GM21360 (cell line): ENCODE data around the gene GRM4.

Source experiments
- ATAC-seq: cut with Tn5 transposase; IDR thresholded peaks from one replicate; pipeline ENCODE4 v1.9.1; 2021; ENCODE audit warnings: mild to moderate bottlenecking, moderate library complexity; ENCODE audit not compliant: unreplicated experiment

Gene GRM4

DNA sequence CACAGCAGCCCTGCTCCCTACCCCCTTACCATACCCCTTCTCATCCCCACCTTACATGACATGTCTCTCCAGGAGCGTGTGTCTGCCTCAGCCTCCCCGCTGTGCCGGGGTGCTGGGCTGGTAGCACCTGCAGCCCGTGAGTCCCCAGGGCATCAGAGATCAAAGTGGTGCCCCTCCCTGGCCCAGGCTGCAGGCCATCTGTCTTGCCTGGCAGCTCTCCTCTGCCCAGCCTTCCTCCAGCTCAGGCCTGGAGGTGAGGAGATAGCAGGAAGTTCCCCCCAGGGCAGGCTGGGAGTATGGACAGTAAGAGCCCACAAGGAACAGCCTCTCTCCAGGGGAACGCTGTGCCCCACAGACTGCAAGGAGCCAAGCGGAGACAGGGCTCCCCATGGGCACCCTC, 35.3 kb downstream of the GRM4 start:
- ATAC-seq, result no peak

DNA sequence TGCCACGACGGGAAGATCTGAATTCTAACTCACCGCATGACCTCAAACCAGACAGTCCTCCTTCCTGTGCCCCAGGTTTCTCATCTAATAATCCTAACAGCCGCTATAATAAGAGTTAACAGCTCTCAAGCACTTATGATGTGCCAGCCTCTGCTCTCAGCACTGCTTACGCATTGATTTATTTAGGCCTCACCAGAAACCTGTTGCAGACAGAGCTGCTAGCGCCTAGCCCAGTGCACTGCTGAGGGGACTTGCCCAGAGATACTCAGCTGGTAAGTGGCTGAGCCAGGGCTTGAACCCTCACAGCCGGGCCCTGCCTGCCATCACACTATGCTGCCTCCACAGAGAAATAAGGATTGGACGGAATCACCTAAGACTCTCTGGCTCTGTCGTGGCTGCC, 37.7 kb downstream of the GRM4 start:
- no peak for ATAC-seq

DNA sequence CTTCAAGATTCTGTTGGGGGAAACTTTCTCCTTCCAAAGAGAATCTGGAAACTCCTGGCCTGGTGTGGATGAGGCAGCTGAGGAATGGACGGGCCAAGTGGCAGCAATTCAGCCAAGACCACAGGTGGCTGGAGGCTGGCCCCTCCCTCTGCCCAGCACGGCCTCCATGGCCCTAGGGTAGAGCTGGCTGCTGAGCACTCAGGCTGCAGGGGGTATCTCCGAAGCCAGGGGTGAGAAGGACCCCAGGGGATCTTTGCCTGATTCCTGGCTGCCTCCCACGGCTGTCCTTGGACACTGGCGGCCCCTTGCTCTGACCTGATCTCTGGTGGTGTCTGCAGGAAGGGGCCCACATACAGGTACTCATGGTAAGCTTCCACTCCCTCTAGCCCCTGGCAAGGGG, 39.0 kb downstream of the GRM4 start:
- no peak for ATAC-seq

DNA sequence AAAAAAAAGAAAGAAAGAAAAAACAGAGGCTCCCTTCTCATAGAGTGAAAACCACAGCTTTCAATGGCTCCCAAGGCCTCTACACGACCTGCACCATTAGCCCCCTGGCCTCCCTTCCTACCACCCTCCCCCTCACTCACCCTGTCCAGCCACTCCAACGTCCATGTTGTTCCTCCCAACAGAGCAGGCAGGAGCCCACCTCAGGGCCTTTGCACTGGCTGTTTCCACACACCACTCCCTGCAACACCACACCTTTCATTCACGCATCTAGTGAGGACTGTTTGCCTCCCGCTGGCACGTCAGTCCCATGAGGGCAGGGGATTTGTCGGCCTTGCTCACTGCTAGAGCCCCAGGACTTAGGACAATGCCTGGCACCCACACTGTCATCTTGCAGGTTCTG, 39.5 kb downstream of the GRM4 start:
- no peak for ATAC-seq

DNA sequence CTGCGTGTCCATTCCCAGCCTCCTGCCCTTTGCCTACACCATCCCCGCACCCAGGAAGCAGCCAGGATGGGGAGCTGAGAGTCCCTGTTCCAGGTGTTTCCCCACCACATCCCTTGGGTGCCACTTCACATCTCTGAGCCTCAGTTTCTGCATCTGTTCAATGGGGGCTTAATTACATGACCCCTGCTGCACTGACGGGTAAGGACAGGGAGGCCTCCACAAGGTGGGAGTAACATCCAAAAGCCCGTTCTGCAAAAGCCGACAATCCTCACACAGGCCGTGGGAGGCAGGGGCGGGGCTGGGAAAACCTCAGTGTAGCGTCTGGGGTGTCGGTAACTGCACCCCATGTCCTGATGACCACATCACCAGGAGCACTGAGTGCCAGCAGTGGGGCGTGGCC, 41.3 kb downstream of the GRM4 start:
- ATAC-seq, result no peak

DNA sequence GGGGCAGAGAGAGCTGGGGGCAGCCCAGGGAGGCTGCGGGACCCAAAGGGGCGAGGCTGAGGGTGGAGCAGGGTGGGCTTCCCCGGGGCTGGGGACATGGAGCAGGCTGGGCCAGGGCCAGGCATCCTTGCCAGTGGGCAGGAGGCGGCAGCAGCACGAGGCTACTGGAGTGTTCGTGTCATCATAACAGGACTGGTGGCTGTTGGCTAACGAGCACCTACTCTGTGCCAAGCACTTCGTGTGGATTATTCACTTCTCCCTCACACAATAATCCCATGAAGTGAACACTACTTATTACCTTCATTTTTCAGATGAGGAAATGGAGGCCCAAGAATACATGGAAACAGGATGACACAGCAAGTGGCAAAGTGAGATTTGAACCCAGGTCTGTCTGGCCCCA, 41.7 kb downstream of the GRM4 start:
- ATAC-seq, result no peak

DNA sequence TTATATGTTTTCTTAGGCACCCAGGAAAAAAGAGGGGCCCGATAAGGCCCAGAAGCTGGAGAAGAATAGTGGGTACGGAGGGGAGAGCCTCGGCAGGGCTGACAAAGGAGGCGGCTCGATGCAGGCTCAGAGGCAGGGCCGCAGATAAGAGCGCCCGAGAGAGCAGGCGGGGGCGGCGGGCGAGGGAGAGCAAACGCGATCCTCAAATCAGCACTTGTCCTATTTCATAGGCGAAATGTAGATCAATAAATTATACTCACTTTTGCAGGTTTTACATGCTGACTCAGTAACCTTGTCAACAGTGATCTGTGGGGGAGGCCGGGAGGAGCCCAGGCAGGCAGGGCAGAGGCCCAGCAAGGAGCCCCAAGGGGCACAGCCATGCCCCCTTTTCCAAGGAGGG, 42.6 kb downstream of the GRM4 start:
- no peak for ATAC-seq

DNA sequence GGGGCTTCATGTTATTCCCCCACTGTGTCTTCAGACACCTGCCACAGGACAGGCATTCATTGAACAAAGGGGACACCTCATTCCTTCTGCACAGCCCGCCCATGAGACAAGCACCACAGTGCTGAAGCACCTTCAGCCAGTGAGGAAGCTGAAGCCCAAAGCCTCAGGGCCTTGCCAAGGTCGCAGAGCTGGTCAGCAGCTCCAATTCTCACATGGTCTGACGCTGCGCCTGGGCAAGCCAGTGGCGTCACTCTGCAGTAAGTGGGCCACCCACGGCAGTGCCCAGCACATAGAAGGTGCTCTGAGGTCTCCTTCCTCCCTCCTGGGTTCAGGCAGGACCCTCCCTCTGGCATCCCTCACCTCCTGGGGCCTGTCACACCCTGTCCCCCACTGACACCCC, 43.2 kb downstream of the GRM4 start:
- ATAC-seq, result no peak

DNA sequence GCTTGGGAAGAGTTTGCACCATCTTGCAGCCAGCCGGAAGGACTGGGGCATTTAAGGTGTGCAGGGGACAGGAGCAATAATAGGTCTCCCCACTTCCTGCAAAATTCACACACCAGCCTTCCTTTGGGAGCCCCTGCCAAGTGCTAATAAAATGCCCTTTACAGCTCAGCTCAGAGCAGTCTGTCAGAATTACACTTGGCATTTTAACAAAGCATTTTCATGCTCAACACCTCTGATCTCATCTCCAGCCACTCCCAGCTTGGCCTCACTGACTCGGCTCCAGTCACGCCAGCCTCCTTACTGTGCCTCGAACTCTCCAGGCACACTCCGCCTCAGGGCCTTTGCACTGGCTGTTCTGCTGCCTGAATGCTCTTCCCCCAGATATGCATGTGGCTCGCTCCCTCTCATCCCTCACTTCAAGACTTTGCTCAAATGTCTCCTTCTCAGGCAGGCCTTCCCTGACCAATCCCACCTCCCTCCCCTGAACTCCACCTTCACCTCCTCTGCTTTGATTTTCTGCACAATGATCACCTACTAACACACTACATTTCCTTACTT, 43.7 kb downstream of the GRM4 start:
- no peak for ATAC-seq

DNA sequence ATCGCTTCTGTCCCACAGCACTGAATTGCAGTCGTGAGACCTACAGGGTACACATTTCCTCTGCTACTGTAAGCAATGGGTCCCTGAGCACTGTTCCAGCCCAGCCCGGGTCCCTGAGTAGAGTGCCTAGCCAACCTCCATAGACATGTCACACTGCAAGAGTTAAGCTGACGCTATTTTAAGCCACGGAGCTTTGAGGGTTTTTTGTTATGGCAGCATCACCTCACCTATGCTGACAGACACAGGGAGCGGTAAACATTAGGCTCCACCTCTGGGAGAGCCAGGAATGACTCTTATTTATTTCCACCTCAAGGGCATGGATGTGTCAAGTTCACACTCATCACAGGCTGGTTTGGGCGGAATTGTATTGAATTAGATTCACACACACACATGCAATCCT, 45.1 kb downstream of the GRM4 start:
- no peak for ATAC-seq

DNA sequence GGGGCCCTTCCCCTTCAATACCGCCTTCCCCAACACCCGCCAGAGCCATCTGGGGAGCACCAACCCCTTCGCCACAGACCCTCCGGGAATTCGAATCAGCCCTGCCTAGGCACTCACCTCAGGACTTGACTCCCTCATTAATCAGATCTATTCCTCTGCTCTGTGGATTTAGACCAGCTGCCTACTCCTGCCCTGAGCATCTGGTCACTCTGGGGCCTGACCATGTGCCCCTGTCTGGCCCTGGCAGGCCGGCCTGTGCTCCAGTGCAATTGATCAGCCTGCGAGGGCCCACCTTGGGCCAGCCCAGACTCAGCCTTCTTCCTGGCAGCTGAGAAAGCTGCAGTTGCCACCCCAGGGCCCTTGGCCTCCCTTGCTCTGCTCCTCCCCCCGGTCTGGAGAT, 46.0 kb downstream of the GRM4 start:
- no peak for ATAC-seq

DNA sequence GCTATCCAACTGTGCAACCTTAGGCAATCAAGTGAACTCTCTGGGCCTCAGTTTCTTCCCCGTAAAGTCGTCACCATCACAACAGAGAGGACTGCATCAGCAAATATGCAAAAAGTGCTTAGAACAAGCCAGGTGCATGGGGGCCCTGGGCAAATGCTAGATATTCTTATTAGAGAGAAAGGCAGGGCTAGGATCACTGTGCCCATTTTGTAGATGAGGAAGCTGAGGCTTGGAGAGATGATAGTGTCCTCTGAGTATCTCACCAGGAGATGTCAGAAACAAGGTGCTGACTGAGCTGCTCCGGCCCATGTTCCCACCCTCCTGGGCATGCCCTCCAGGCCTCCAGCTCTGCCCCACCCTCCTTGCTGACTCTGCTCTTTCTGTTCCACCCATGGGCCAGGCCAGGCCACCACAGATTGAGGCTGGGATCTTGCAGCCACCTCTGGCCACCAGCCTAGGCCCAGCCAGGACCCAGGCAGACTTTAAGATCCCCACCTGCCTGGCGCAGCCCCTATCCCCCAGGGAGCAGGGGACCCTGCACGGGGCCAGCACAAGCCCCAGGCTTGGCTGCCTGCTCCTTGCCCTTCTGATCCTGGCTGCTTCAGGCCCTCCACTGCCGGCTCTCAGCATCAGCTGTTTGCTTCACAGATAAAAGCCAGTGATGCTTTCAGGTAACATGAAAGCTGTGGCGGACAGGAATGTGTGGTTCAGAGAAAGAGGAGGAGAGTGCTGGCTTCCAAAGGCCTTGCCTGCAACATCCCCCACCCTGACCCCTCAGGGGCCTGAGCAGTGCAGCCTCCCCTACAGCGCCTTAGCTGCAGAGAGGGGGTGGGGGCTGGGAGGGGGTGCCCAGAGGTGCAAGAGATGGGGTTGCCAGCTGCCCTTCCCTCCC, 47.6 kb downstream of the GRM4 start:
- ATAC-seq, result no peak

DNA sequence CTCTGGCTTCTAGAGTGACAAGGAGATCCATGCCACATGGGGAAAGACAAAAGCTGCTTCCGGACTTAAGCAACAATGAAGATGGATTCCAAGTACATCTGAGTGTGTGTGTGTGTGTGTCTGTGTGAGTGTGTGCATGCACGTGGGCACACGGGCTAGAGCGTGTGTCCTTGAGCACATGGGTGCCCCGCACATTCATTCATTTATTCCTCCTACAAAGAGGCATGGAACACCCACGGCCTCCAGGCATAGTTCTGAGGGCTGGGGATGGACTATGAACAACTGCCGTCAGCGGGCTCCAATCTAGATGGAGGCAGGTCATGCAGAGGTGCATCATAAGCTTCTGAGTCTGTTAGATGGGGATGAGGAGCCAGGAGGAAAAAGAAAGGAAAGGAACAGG, 49.1 kb downstream of the GRM4 start:
- no peak for ATAC-seq

DNA sequence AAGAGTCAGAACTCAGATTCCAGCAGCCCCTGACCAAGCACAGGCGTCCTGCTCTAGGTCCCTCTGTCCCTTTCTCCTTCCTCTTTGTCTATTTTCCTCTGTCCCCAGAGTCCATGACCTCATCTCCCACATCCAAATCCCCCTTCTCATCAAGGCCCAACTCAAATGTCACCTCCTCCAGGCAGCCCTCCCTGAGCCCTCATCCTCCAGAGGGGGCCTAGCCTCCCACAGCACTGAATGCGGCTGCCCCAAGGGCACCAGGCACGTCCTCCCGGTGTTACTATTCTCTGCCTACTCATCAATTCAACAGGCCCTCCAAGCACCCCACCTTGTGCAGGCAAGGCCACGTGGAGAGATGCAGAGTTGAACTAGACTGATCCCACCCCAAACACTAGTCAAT, 49.7 kb downstream of the GRM4 start:
- ATAC-seq, result no peak

DNA sequence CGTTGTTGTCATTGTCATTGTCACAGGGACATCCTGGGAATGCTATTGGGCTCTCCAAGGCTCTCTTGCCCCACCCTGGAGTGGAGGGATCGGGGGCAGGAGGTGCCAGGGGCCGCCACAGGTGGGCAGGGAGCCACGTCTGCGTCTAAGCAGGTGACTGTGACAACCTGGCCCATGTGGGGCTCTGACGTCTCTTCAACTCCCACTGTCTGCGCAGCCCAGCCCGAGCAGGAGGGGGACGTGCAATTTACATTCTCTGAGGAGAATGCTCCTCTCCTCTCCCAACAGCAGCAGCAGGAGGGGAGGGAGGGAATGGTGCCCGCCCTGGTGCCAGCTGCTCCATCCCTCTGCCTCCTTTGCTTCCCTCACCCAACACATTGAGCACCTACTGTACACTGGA, 50.1 kb downstream of the GRM4 start:
- no peak for ATAC-seq

DNA sequence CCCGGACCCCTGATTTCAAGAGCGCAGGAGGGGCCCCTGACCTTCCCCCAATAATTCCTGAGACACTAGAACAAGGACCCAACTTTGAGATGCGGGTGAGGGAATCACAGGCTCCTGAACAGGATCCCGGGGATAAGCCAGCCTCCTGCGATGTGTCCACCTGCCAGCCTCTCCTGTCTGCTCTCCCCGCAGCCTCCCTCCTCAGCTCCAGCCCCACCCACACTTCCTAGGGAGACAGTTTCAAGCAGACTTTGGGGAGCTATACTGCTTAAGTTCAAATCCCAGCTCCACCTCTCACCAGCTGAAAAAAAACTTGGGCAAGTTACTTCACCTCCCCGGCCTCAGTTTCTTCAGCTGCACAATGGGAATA, 50.8 kb downstream of the GRM4 start:
- no peak for ATAC-seq

DNA sequence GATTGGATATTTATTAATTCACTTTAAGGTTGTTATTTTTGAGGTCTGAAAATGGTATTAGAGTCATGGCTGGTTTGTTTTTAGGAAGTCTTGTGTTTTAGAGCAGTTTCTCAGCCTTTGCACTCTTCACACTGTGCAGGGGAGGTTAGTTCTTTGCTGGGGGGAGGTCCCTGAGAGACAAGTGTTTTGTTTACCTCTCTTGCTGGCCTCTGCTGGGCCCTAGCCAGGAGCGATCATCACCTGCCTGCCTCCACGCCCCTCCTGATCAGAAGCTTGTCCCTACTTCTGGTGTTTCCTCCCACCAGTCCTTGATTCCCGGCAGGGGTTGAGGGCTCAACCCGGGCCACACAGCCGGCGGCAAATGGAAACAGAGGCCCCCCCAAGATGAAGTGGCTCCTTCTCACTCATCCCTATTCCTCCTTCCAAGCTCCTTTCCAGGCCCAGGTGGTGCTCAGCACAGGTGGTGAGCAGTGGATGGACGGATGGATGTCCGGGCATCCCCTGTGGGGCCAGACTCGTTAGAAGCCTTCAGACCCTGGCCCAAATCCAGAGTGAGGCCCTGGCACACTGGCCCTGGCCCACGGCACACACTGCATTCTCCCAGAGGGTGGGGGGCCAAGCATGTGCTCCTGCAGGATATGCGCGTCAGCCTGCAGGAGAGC, 51.3 kb downstream of the GRM4 start:
- ATAC-seq, result no peak

DNA sequence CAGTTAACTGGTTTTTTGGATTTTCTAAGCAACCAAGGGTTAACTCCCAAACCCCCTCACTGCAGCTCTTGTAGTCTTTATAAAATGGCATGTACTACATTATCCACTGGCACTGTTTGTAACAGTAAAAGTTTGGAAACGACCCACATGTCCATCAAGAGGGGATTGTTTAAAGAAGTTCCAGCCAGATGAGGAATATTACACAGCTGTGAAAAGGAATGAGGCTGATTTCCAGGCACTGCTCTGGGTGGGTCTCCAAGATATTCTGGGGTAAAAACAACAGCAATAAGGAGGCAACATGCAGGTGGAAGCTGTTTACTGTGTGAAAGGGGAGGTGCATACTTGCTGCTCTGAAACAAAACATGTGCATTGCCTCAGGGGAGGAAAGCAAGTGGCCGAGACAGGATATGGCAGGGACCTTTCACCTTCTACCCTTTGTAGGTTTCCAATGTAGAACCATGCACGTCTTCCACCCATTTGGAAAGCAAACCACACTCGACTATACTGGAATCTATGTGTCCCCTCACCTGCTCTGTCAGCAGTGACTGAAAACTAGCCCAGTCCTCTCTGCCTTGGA, 51.9 kb downstream of the GRM4 start:
- ATAC-seq, result no peak

DNA sequence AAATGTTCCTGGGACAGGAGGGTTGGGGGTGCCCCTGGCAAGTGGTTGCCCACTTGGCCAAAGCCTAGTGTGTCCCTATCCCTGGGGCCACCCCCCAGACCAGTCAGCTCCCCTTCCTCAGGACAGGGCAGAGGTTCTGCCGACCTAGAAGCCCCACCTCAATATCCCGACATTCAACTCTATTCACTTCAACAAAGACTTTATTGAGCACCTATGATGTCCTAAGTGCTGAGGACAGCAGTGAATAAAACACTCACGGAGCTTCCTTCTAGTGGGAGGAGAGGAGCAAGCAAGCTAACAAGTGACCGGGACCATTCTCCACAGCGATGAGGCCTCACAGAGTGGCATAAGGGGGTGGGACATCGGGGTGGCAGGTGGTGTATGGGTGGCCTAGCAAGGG, 52.7 kb downstream of the GRM4 start:
- ATAC-seq, result no peak

DNA sequence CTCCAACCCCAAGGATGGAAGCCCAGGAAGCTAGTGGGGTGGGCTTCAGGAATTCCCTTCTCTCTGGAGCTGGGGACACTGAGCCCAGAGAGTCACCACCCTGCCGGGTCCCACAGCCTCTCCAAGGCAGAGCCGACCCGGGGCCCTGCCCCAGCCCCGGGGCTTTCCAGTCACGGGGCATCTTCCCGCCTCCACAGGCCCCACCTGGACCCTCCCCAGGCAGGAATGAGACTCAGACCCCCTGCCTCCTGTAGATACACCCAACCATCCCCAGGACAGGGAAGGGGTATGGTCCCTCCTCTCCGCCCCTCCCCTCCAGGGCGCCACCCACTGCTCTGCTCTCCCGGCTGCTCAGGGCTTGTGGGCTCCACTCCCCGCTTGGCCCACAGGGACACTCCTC, 53.3 kb downstream of the GRM4 start:
- no peak for ATAC-seq

DNA sequence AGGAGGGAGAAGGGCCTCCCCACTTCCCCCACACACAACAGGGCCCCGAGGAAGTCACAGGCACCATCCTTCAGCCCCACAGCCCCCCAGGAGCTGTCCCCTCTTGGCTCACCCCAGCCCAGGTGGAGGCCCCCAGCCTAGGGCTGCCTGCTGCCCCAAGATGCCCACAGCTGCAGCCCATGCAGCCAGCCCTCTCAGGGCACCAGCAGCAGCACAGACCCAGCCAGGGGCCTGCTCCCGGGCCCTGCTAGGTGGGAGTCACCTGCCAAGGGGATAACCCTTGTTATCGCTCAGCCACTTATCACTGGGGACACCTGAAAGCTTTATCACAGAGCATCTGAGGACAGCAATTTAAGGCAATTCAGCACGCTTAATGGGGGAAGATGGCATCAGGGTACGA, 55.0 kb downstream of the GRM4 start:
- no peak for ATAC-seq

DNA sequence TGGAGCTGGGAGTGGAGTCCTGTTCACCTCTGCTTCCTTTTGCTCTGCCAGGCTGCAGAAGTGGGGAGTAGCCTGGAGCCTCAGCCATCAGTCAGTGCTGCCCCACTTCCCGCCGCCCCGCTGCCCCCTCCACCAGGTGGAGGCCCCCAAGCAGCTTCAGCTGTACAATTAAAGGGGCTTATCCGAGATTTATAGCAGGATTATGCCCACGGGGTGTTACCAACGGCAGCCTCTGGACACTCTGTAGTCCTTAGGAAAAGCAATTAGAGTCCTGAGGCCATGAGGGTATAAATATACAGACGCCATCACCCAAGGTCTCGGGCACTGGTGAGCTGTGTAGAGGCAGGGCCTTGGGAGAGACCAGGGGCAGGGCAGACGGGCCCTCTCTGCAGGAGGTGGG, 55.4 kb downstream of the GRM4 start:
- no peak for ATAC-seq
